SKM-1 treated with dmso at 0.1 percent for 144 hours (cell line): Measurements from ENCODE around the gene DOC2B.
"Not testable (repeated sequence)": the region's sequence is repeated elsewhere in the genome, so short reads cannot be mapped to it uniquely, and the experiment has no call there.

Experiments used
- DNase-seq: peaks from one replicate; lab custom pipeline; 2025; ENCODE audit not compliant: unreplicated experiment; lab: John Stamatoyannopoulos, UW

The DOC2B gene

GRCh38 chr17:193426-193810 lies 12.0 kb upstream of the DOC2B start:
- no peak for DNase-seq

- DNase-seq, result no peak
Measured at GRCh38 chr17:192666-193425, 11.4 kb upstream of the DOC2B start.

- DNase-seq, result no peak
Measured at GRCh38 chr17:189444-189843, 8.0 kb upstream of the DOC2B start.

GRCh38 chr17:187130-187529 lies 5.7 kb upstream of the DOC2B start:
- no peak for DNase-seq

- DNase-seq, result no peak
Measured at GRCh38 chr17:185445-186138, 4.1 kb upstream of the DOC2B start.

- no peak for DNase-seq
Measured at GRCh38 chr17:183021-183420, 1.6 kb upstream of the DOC2B start.

- DNase-seq, result no peak
Measured at GRCh38 chr17:182050-182751, 751 bp upstream of the DOC2B start.

- no peak for DNase-seq
Measured at GRCh38 chr17:180381-181244, 837 bp downstream of the DOC2B start.

- DNase-seq, result no peak
Measured at GRCh38 chr17:179781-180380, 1.6 kb downstream of the DOC2B start.

- no peak for DNase-seq
Measured at GRCh38 chr17:179066-179432, 2.4 kb downstream of the DOC2B start.

- no peak for DNase-seq
Measured at GRCh38 chr17:178292-179065, 3.0 kb downstream of the DOC2B start.

GRCh38 chr17:177762-178161 lies 3.7 kb downstream of the DOC2B start:
- no peak for DNase-seq

GRCh38 chr17:177155-177554 lies 4.3 kb downstream of the DOC2B start:
- DNase-seq, result no peak

- DNase-seq, result no peak
Measured at GRCh38 chr17:173166-173911, 8.1 kb downstream of the DOC2B start.

GRCh38 chr17:172401-172800 lies 9.0 kb downstream of the DOC2B start:
- DNase-seq, result no peak

GRCh38 chr17:171871-172270 lies 9.6 kb downstream of the DOC2B start:
- no peak for DNase-seq

GRCh38 chr17:170130-170670 lies 11.2 kb downstream of the DOC2B start:
- DNase-seq, result no peak

GRCh38 chr17:168614-169013 lies 12.8 kb downstream of the DOC2B start:
- DNase-seq, result not testable (repeated sequence)

GRCh38 chr17:165939-166338 lies 15.5 kb downstream of the DOC2B start:
- DNase-seq, result no peak
